K562 (cell line): ENCODE measurements around the gene UBXN1. TPM values are rescaled to one million over a fixed set of nuclear protein-coding genes. Genes with fewer than 3 reads are reported as not detected.

Experiments
- BRD4 ChIP-seq: fragments of 200-600 bp; sonication (generic); IDR thresholded peaks from 2 replicates; pipeline ENCODE4 v1.6.1; 2017; ENCODE audit warnings: inconsistent platforms
- CHD2 ChIP-seq: IDR thresholded peaks from 2 replicates; pipeline ENCODE4 v1.6.1; 2011; ENCODE audit warnings: low read depth, low read length
- FOXK1 ChIP-seq: sonication (generic); formaldehyde crosslinking; IDR thresholded peaks from 2 replicates; pipeline ENCODE4 v1.8.0; 2022; ENCODE audit warnings: missing genetic modification reagents, mild to moderate bottlenecking, borderline replicate concordance
- POLR2B ChIP-seq: fragments of 450-650 bp; IDR thresholded peaks from 2 replicates; pipeline ENCODE4 v1.6.1; 2018; ENCODE audit warnings: low read depth; ENCODE audit not compliant: partially characterized antibody
- PRPF4 ChIP-seq: fragments of 200-400 bp; formaldehyde crosslinking; IDR thresholded peaks from one replicate; pipeline ENCODE4 v1.6.1; 2017; ENCODE audit warnings: low read length, low read depth, mild to moderate bottlenecking; ENCODE audit not compliant: insufficient read depth, poor library complexity, severe bottlenecking
- RCOR1 ChIP-seq, 2 experiments: IDR thresholded peaks; 2 replicates each; pipeline ENCODE4 v1.6.1; 2012; ENCODE audit warnings: low read depth in 2 of 2, low read length in 2 of 2, borderline replicate concordance in 1 of 2, improper control_type of control experiment in 1 of 2
- SMARCC2 ChIP-seq: fragments of 450-650 bp; IDR thresholded peaks from 2 replicates; pipeline ENCODE4 v1.6.1; 2017; ENCODE audit warnings: antibody characterized with exemption, moderate library complexity, mild to moderate bottlenecking, low read depth
- SUPT5H ChIP-seq: fragments of 450-650 bp; IDR thresholded peaks from 2 replicates; pipeline ENCODE4 v1.6.1; 2016
- ZNF263 ChIP-seq: sonication (generic); formaldehyde crosslinking; IDR thresholded peaks from 2 replicates; pipeline ENCODE4 v1.8.0; 2022; ENCODE audit warnings: mild to moderate bottlenecking, missing genetic modification reagents, borderline replicate concordance
- ZNF41 ChIP-seq: fragments of 250-450 bp; sonication (Bioruptor Pico); conservative IDR thresholded peaks from 2 replicates; pipeline ENCODE4 v1.4.0; 2020; ENCODE audit warnings: mild to moderate bottlenecking
- ZNF445 ChIP-seq: fragments of 250-450 bp; sonication (Bioruptor Pico); IDR thresholded peaks from 2 replicates; pipeline ENCODE4 v1.4.0; 2020; ENCODE audit warnings: low read depth, mild to moderate bottlenecking, moderate library complexity
- polyA plus RNA-seq, 8 experiments: library from polyadenylated mRNA; depleted of rRNA in 4 of 8; stranded (reverse) in 5 of 8; unstranded in 3 of 8; fragments of >200 nt; fragmentation: Nextera tagmentation in 2 of 8; fragmentation: Illumina TruSeq in 1 of 8; extraction: Ambion mirVana in 2 of 8; extraction: Trizol in 1 of 8; gene quantifications; 2 replicates each; pipeline versions ENCODE4 v1.2.1 to v1.2.3, GENCODE V29; 2011 to 2014; ENCODE audit warnings: inconsistent platforms in 1 of 8, missing spikeins in 1 of 8
- total RNA-seq, 7 experiments: library from RNA; depleted of rRNA in 6 of 7; stranded (reverse); fragments of >200 nt in 6 of 7; fragmentation: Illumina TruSeq in 2 of 7; extraction: Trizol in 2 of 7; gene quantifications; 2 replicates each; pipeline versions ENCODE4 v1.2.1 to v1.2.3, GENCODE V29; 2011 to 2021; ENCODE audit warnings: low replicate concordance in 1 of 7
- TF ChIP-seq, protein P1 (sequence below), 2 experiments: fragments of 450-650 bp in 1 of 2; sonication (generic) in 1 of 2; formaldehyde crosslinking; conservative IDR thresholded peaks; 2 replicates each; pipeline versions ENCODE4 v1.4.0 to v1.8.1; 2020 to 2022; ENCODE audit warnings: mild to moderate bottlenecking in 1 of 2, missing genetic modification reagents in 1 of 2
- TF ChIP-seq, protein P2 (sequence below): sonication (generic); formaldehyde crosslinking; IDR thresholded peaks from 2 replicates; pipeline ENCODE4 v1.9.0; 2022; ENCODE audit warnings: mild to moderate bottlenecking, missing genetic modification reagents

The UBXN1 gene
- total and polyA plus RNA-seq, 9 of the 15 experiments (the other 6 are each of a cell fraction or from before 2014, with no cell fraction given), result 4.8 to 263 (median 99.7) TPM

DNA sequence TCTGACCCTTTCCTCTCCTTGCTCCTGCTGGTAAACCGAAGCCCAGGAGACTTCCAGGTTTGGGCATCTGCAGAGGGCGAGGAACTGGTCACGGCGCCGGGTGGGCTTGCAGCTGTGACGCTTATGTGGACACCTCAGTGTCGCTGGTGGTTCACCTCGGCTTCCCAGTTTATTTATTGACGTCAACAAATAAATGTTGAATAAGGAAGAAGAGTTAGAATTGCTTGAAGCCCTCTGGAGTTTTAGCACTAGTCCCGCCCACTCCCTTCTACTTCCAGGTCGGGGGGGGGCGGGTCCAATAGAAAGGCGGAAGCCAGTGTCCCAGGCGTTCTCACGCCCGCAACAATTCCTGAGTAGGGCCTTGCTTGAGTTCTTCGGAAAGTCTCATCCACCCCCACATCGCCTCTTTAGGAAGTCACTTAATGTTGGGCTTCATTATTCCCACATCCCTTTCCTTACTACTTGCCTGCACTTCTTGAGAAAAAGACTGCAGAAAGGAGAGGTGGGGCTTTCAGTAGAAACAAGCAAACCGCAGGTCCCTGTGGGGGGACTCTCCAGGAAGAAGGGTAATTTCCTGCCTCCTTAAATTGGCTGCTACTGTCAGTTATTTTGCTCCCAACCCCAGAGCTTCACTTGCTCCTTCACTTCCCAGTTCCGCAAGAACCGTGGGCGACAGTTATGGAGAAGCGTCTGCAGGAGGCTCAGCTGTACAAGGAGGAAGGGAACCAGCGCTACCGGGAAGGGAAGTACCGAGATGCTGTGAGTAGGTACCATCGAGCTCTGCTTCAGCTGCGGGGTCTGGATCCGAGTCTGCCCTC is 49.5 kb upstream of the UBXN1 start, which contains the start of gene TTC9C (continued):
- TF ChIP-seq, protein P1, sequence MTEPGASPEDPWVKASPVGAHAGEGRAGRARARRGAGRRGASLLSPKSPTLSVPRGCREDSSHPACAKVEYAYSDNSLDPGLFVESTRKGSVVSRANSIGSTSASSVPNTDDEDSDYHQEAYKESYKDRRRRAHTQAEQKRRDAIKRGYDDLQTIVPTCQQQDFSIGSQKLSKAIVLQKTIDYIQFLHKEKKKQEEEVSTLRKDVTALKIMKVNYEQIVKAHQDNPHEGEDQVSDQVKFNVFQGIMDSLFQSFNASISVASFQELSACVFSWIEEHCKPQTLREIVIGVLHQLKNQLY (CRISPR knock-in tag; conservative IDR thresholded peaks at IDR 0.05), result no peak
- 0 out of 2 replicates have a peak, but pooled peaks have one; percentile 3 for TF ChIP-seq ZNF263 (CRISPR knock-in tag)
- TF ChIP-seq, protein P2, sequence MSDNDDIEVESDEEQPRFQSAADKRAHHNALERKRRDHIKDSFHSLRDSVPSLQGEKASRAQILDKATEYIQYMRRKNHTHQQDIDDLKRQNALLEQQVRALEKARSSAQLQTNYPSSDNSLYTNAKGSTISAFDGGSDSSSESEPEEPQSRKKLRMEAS (CRISPR knock-in tag), result 0 out of 2 replicates have a peak, but pooled peaks have one; percentile 12
- TF ChIP-seq POLR2B, result peak; percentile 72
- peak in 1 of 2 experiments; percentile 37; a peak in 1 of 4 replicates for TF ChIP-seq RCOR1 (IDR thresholded peaks at IDR 0.05; ENCODE audit: borderline replicate concordance in 1 of 2, low read depth in 2 of 2, low read length in 2 of 2)
- TF ChIP-seq PRPF4, result no peak
- no peak for TF ChIP-seq ZNF41 (CRISPR knock-in tag)
- TF ChIP-seq SUPT5H, result peak; percentile 78
- TF ChIP-seq CHD2, result peak; percentile 38; the same call in 1 of the 2 replicates
- TF ChIP-seq BRD4, result 0 out of 2 replicates have a peak, but pooled peaks have one; percentile 38
- 0 out of 2 replicates have a peak, but pooled peaks have one; percentile 18 for TF ChIP-seq FOXK1 (CRISPR knock-in tag)
- no peak for TF ChIP-seq ZNF445
- no peak for TF ChIP-seq SMARCC2
